ENCODE data around the gene IPO7.

IPO7 gene

DNA sequence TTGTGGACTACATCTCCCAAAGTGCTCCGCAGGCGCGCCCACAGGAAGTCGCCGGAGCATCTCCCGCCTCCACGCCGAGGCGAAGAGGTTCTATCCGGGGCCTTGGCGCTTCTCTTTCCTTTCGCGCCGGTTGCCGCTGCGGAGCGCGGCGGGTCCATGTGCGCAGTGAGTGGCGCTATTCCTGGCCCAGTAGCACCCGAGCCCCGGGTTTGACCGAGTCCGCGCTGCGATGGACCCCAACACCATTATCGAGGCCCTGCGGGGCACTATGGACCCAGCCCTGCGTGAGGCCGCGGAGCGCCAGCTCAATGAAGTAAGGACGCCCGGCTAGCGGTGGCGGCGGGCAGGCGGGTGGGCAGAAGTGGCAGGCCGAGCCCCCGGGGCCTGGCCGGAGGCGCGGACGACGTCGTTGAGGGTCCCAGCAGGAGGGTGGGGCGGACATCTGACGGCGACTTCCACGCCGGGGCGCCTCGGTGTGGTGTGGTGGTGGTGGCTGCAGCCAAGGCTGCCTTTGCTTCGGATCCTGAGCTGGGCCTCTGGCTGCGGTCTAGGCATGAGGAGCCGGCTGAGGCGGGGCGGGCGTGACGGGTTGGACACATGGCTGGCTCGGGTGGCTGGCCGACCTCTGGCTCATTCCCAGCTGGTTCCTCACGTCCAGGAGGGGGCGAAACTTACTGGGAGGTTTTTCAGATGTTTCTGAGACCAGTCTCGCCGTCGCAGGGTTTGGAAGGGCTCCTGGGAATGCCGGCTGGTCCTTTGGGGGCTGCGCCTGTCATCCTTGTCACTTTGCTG is at the start of gene IPO7:
TSS of gene IPO7 (plus strand) at position 118 of the 792 bp plus-strand sequence. CDS start at position 230, 112 bp downstream.
- Histone ChIP-seq H3K27me3 (ENCODE audit: insufficient read depth, low read length, poor library complexity, severe bottlenecking) (no peaks in the 10 kb centered on the region), H4K20me1 (ENCODE audit: insufficient read depth, low read length, poor library complexity, severe bottlenecking) (peaks cover 44% of the 10 kb centered on the region), H3K9me2 (replicated peaks; ENCODE audit: low read depth, low read length) (no peaks in the 10 kb centered on the region), H3K9me3 (ENCODE audit: insufficient read depth, low read depth, low read length) (no peaks in the 10 kb centered on the region), H3K9ac (ENCODE audit: low read depth, low read length, poor library complexity, severe bottlenecking) (peak within 1 kb of the TSS; percentile 95), H3K4me3 (ENCODE audit: low read length, poor library complexity, severe bottlenecking) (peak within 1 kb of the TSS; percentile 91), H3K79me2 (ENCODE audit: insufficient read depth, low read length) (peaks cover 50% of the 10 kb centered on the region), H3F3A (ENCODE audit: low read depth) (no peaks in the 10 kb centered on the region), H3K4me1 (ENCODE audit: insufficient read depth, low read length, poor library complexity, severe bottlenecking) (peaks cover 29% of the 10 kb centered on the region), H3K4me2 (ENCODE audit: low read depth, low read length, poor library complexity, severe bottlenecking) (peak within 1 kb of the TSS; percentile 99), H2AFZ (ENCODE audit: low read length) (peak within 1 kb of the TSS; percentile 95), H3K36me3 (ENCODE audit: insufficient read depth, low read length) (no peaks in the 10 kb centered on the region)
- TF ChIP-seq CTCF (conservative IDR thresholded peaks at IDR 0.05; ENCODE audit: low read length) (no peak), EZH2phosphoT487 (IDR thresholded peaks at IDR 0.05; ENCODE audit: borderline replicate concordance) (no peak)

DNA sequence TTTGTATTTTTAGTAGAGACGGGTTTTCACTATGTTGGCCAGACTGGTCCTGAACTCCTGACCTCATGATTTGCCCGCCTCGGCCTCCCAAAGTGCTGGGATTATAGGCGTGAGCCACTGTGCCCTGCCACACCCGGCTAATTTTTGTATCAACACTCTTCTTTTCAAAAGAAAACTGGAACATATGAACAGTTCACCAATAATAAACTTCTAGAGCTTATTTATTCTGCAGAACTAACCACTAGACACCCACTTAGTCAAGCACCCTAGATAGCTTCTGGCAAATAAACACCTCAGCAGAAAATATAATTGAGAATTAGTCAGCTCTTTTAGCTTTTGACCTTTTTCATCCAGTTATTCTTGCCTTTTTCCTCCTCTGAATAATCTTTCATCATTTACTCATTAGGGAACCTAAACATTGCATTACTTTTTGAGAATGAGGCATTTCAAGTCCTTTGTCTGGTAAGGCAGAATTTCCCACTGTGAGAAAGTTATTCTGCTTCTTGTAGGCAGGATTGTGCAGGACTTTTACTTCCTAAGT is 42.7 kb upstream of the IPO7 start:
- H2AFZ ChIP-seq (ENCODE audit: low read length), result 0 out of 2 replicates have a peak overlapping the region, but pooled peaks have one; percentile 55
- no peaks in the 10 kb centered on the region; the same call in 1 of the 2 replicates for H3F3A ChIP-seq (ENCODE audit: low read depth)
- peaks cover 13% of the 10 kb centered on the region for H3K4me1 ChIP-seq (ENCODE audit: insufficient read depth, low read length, poor library complexity, severe bottlenecking)
- H3K36me3 ChIP-seq (ENCODE audit: insufficient read depth, low read length), result no peaks in the 10 kb centered on the region
- H3K4me2 ChIP-seq (ENCODE audit: low read depth, low read length, poor library complexity, severe bottlenecking), result no peak overlapping the region
- H3K9ac ChIP-seq (ENCODE audit: low read depth, low read length, poor library complexity, severe bottlenecking), result no peak overlapping the region
- no peaks in the 10 kb centered on the region for H3K27me3 ChIP-seq (ENCODE audit: insufficient read depth, low read length, poor library complexity, severe bottlenecking)
- H3K9me3 ChIP-seq (ENCODE audit: insufficient read depth, low read depth, low read length), result no peaks in the 10 kb centered on the region
- H4K20me1 ChIP-seq (ENCODE audit: insufficient read depth, low read length, poor library complexity, severe bottlenecking), result no peaks in the 10 kb centered on the region
- H3K79me2 ChIP-seq (ENCODE audit: insufficient read depth, low read length), result no peaks in the 10 kb centered on the region
- TF ChIP-seq EZH2phosphoT487 (IDR thresholded peaks at IDR 0.05; ENCODE audit: borderline replicate concordance) (no peak), CTCF (conservative IDR thresholded peaks at IDR 0.05; ENCODE audit: low read length) (no peak)
- no peak overlapping the region for H3K4me3 ChIP-seq (ENCODE audit: low read length, poor library complexity, severe bottlenecking)
- no peaks in the 10 kb centered on the region for H3K9me2 ChIP-seq (replicated peaks; ENCODE audit: low read depth, low read length)

DNA sequence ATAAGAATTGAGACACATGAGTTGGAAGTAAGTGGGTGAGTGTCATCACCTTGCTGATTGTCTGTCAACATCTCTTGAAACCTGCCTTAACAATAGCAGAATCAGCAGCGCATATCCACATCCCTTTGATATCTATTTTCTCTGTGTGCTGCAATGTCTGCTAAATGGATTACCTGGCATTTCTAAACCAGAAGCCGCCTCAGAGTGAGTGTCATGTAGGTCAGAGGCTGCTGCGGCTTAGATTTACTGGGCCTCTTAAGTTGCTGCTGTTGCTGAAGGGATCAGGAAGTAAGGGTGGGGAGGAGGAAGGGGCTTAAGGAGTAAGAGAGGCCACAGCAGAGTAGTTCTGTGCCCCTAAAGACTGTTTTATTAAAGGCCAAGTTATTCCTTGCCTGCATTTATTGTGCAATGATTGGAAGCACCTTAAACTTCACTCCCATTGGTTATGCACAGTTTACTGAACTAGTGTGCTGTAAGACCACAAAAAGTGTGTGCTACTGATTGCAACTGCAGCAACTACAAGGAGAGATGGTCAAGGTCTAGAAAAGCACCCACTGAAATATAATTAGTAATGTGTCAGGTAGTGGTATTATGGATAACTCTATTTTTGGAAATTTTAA is 40.3 kb upstream of the IPO7 start:
- peaks cover 4% of the 10 kb centered on the region; the same call in 1 of the 2 replicates for H3F3A ChIP-seq (ENCODE audit: low read depth)
- H3K4me2 ChIP-seq (ENCODE audit: low read depth, low read length, poor library complexity, severe bottlenecking), result peak overlapping the region; percentile 41
- no peaks in the 10 kb centered on the region for H3K27me3 ChIP-seq (ENCODE audit: insufficient read depth, low read length, poor library complexity, severe bottlenecking)
- peak overlapping the region; percentile 89 for H2AFZ ChIP-seq (ENCODE audit: low read length)
- no peak overlapping the region for H3K4me3 ChIP-seq (ENCODE audit: low read length, poor library complexity, severe bottlenecking)
- no peaks in the 10 kb centered on the region for H3K79me2 ChIP-seq (ENCODE audit: insufficient read depth, low read length)
- no peaks in the 10 kb centered on the region for H3K36me3 ChIP-seq (ENCODE audit: insufficient read depth, low read length)
- no peaks in the 10 kb centered on the region for H3K9me2 ChIP-seq (replicated peaks; ENCODE audit: low read depth, low read length)
- no peaks in the 10 kb centered on the region for H4K20me1 ChIP-seq (ENCODE audit: insufficient read depth, low read length, poor library complexity, severe bottlenecking)
- H3K4me1 ChIP-seq (ENCODE audit: insufficient read depth, low read length, poor library complexity, severe bottlenecking), result peaks cover 27% of the 10 kb centered on the region
- no peaks in the 10 kb centered on the region for H3K9me3 ChIP-seq (ENCODE audit: insufficient read depth, low read depth, low read length)
- TF ChIP-seq CTCF (conservative IDR thresholded peaks at IDR 0.05; ENCODE audit: low read length) (no peak), EZH2phosphoT487 (IDR thresholded peaks at IDR 0.05; ENCODE audit: borderline replicate concordance) (no peak)
- peak overlapping the region; percentile 23 for H3K9ac ChIP-seq (ENCODE audit: low read depth, low read length, poor library complexity, severe bottlenecking)
